ENCODE measurements around the gene SLC44A1.

SLC44A1 gene

DNA sequence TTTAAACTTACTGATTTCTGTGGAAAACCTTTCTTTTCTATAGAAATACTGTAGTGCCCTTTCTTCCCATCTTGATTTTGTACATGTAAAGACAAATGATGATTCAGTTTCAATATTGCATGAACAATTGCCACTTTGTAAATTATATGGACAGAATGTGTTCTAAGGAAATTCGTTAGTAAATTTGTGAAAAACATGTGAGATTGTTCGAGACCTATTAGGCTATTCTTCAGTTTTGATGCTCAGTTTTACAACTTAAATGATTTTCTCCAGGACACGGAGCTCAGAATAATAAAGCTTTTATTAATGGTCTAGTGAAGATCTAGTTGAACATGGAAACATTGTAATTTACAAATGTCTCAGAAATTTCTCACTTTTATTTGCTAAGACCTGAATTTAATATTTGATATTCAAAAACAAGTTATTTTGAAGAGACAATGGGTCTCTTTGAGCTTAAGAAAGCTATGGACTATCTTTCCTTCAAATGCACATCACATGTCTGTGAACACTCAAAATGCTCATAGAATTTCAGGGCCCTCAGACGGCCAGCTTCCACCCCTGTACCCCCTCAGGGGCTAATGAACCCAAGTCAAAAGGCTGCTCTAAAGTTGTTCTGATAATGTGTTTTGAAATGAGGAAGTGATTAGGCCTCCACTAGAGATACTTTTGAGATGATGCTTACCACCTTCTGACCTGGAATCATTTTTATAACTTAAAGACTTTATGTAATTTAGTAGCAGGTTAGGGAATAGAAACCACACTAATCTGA lies 149.3 kb downstream of the SLC44A1 start:
- ChIA-PET CTCF (no interaction called here), POLR2A (no interaction called here)
- TF ChIP-seq CTBP1 (IDR thresholded peaks at IDR 0.05; ENCODE audit: borderline replicate concordance) (no peak), ARNT (IDR thresholded peaks at IDR 0.05) (no peak), SUZ12 (IDR thresholded peaks at IDR 0.05) (no peak), FOXA1 (IDR thresholded peaks at IDR 0.05) (no peak), ZNF384 (IDR thresholded peaks at IDR 0.05) (no peak)
- DNase-seq (ENCODE audit: extremely low spot score), result no peak

DNA sequence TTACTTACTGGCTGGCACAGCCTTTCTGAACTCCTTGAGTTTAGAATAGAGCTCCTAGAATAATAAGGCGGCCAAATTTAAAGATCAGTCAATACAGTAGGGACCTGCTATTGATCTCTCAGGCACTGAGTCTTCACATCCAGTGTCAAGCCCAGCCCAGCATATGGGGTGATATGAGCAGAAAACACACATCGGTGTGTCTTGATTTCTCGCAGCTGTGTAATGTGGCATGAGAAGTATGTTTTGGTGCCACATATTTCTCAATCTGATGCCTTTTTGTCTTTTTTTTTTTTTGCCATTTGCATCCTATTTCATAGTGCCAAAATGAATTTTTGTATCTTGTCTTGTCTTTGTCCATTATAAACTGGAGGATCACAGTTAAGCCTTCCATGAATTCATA lies 152.0 kb downstream of the SLC44A1 start:
- TF ChIP-seq HDGF (IDR thresholded peaks at IDR 0.05; ENCODE audit: borderline replicate concordance) (no peak), ARNT (IDR thresholded peaks at IDR 0.05) (no peak), L3MBTL2 (conservative IDR thresholded peaks at IDR 0.05) (no peak), CTBP1 (IDR thresholded peaks at IDR 0.05; ENCODE audit: borderline replicate concordance) (no peak), FOXM1 (IDR thresholded peaks at IDR 0.05; ENCODE audit: borderline replicate concordance) (no peak), LEF1 (IDR thresholded peaks at IDR 0.05; ENCODE audit: borderline replicate concordance) (no peak), NFRKB (IDR thresholded peaks at IDR 0.05) (no peak), ZNF384 (IDR thresholded peaks at IDR 0.05) (no peak), FOXK2 (IDR thresholded peaks at IDR 0.05) (no peak)
- TF ChIP-seq, protein P1, sequence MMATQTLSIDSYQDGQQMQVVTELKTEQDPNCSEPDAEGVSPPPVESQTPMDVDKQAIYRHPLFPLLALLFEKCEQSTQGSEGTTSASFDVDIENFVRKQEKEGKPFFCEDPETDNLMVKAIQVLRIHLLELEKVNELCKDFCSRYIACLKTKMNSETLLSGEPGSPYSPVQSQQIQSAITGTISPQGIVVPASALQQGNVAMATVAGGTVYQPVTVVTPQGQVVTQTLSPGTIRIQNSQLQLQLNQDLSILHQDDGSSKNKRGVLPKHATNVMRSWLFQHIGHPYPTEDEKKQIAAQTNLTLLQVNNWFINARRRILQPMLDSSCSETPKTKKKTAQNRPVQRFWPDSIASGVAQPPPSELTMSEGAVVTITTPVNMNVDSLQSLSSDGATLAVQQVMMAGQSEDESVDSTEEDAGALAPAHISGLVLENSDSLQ (IDR thresholded peaks at IDR 0.05), result no peak
- DNase-seq (ENCODE audit: extremely low spot score), result no peak
- CTCF ChIA-PET, result no interaction called here
- POLR2A ChIA-PET, result no interaction called here

DNA sequence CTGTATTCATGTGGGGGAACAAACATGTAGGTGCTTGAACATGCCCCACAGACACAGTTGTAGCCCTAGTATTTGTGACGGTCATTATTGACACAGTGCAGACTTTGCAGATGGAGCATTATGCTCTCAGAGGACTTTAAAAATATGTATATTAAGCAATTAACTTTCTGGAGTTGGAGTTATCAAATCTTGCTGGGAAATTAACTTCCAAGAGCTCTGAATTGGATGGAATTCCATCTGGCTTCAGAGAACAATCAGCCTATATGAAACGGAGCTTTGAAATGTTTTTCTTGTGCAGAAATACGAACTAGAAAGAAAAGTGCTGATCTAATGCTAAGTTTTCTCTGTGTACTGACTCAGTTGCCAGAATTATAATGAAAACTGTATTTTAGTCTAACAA lies 152.4 kb downstream of the SLC44A1 start:
- no peak for DNase-seq (ENCODE audit: extremely low spot score)
- ChIA-PET CTCF (no interaction called here), POLR2A (no interaction called here)
- TF ChIP-seq HDGF (IDR thresholded peaks at IDR 0.05; ENCODE audit: borderline replicate concordance) (no peak), FOXK2 (IDR thresholded peaks at IDR 0.05) (no peak), ARNT (IDR thresholded peaks at IDR 0.05) (no peak), SUZ12 (IDR thresholded peaks at IDR 0.05) (no peak), CTBP1 (IDR thresholded peaks at IDR 0.05; ENCODE audit: borderline replicate concordance) (no peak), FOXA1 (IDR thresholded peaks at IDR 0.05) (no peak), ELF4 (IDR thresholded peaks at IDR 0.05) (no peak), FOXM1 (IDR thresholded peaks at IDR 0.05; ENCODE audit: borderline replicate concordance) (no peak), TARDBP (IDR thresholded peaks at IDR 0.05) (no peak), BHLHE40 (IDR thresholded peaks at IDR 0.05; ENCODE audit: borderline replicate concordance) (no peak), LEF1 (IDR thresholded peaks at IDR 0.05; ENCODE audit: borderline replicate concordance) (no peak), NFRKB (IDR thresholded peaks at IDR 0.05) (no peak), L3MBTL2 (conservative IDR thresholded peaks at IDR 0.05) (no peak), ZNF384 (IDR thresholded peaks at IDR 0.05) (no peak), SP1 (IDR thresholded peaks at IDR 0.05) (no peak)
- TF ChIP-seq, protein P1 (IDR thresholded peaks at IDR 0.05), result no peak

DNA sequence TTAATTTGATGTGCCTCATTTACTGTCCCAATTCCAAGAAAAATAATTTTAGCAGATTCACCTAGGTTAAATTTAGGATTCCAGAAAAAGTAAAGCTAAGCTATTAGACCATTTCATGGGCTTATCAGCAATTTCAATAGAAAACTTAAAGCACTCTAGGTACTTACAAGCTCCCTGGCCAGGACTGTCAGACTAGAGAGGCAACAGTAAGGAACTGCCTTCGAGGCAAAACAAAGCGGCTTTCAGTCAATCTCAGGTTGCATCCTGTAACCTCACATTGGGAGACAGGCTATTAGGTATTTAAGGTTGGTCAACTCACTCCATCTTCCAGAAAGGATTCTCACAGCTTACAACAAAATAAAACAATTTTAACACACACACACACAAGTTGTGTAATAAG lies 154.7 kb downstream of the SLC44A1 start:
- CTCF ChIA-PET, result no interaction called here
- POLR2A ChIA-PET, result no interaction called here
- TF ChIP-seq SUZ12 (IDR thresholded peaks at IDR 0.05) (no peak), FOXK2 (IDR thresholded peaks at IDR 0.05) (no peak), ZNF384 (IDR thresholded peaks at IDR 0.05) (no peak), L3MBTL2 (conservative IDR thresholded peaks at IDR 0.05) (no peak), TARDBP (IDR thresholded peaks at IDR 0.05) (no peak), FOXM1 (IDR thresholded peaks at IDR 0.05; ENCODE audit: borderline replicate concordance) (no peak), BHLHE40 (IDR thresholded peaks at IDR 0.05; ENCODE audit: borderline replicate concordance) (no peak), LEF1 (IDR thresholded peaks at IDR 0.05; ENCODE audit: borderline replicate concordance) (no peak), ARNT (IDR thresholded peaks at IDR 0.05) (no peak), SP1 (IDR thresholded peaks at IDR 0.05) (no peak), FOXA1 (IDR thresholded peaks at IDR 0.05) (no peak)
- TF ChIP-seq, protein P1 (IDR thresholded peaks at IDR 0.05), result no peak
- DNase-seq (ENCODE audit: extremely low spot score), result no peak

DNA sequence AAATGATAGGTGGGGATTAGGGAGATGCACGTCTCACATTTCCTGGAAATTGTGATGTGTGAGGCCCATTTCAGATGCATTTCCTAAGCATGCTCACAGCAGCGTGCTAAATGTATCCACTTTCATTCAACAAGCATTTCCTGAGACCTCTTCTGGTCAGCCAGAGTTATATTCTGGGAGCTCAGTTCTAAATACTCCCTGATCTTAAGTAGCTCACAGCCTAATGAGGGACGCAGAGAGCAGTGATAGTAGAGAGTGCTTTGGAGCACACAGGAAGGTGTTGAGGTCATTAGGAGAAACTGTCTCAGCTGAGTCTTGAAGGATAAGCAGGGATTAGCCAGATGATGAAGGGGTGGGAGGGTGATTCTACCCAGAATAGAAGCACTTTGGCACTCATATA lies 157.2 kb downstream of the SLC44A1 start:
- POLR2A ChIA-PET, result no interaction called here
- TF ChIP-seq TARDBP (IDR thresholded peaks at IDR 0.05), result no peak
- TF ChIP-seq HDGF (IDR thresholded peaks at IDR 0.05; ENCODE audit: borderline replicate concordance), result no peak
- no peak for TF ChIP-seq NFRKB (IDR thresholded peaks at IDR 0.05)
- no peak for TF ChIP-seq ZNF384 (IDR thresholded peaks at IDR 0.05)
- TF ChIP-seq BHLHE40 (IDR thresholded peaks at IDR 0.05; ENCODE audit: borderline replicate concordance), result no peak
- TF ChIP-seq, protein P1 (IDR thresholded peaks at IDR 0.05), result no peak
- no peak for TF ChIP-seq FOXM1 (IDR thresholded peaks at IDR 0.05; ENCODE audit: borderline replicate concordance)
- TF ChIP-seq ELF4 (IDR thresholded peaks at IDR 0.05), result no peak
- TF ChIP-seq LEF1 (IDR thresholded peaks at IDR 0.05; ENCODE audit: borderline replicate concordance), result no peak
- no peak for TF ChIP-seq SP1 (IDR thresholded peaks at IDR 0.05)
- no peak for TF ChIP-seq FOXA1 (IDR thresholded peaks at IDR 0.05)
- TF ChIP-seq CTBP1 (IDR thresholded peaks at IDR 0.05; ENCODE audit: borderline replicate concordance), result no peak
- no peak for TF ChIP-seq FOXK2 (IDR thresholded peaks at IDR 0.05)
- no peak for TF ChIP-seq L3MBTL2 (conservative IDR thresholded peaks at IDR 0.05)
- no peak for TF ChIP-seq ARNT (IDR thresholded peaks at IDR 0.05)
- TF ChIP-seq SUZ12 (IDR thresholded peaks at IDR 0.05), result no peak
- CTCF ChIA-PET, result no interaction called here
- no peak for DNase-seq (ENCODE audit: extremely low spot score)
